GM12875 (cell line): Measurements from ENCODE around the gene SLC35B2.

Source experiments
- H3K4me3 ChIP-seq: one replicate; pipeline ENCODE4 v1.5.1; 2011; ENCODE audit warnings: low read depth, low read length, control low read depth
- CTCF ChIP-seq: IDR thresholded peaks from 2 replicates; pipeline ENCODE4 v1.5.1; 2011; ENCODE audit warnings: low read depth, mild to moderate bottlenecking, control low read depth, inconsistent platforms, low read length, moderate library complexity, borderline replicate concordance; ENCODE audit not compliant: insufficient read depth

The SLC35B2 gene

GRCh38 chr6:44285552-44286284 lies 28.4 kb upstream of the SLC35B2 start:
- no peak overlapping the region for H3K4me3 ChIP-seq
- no peak for TF ChIP-seq CTCF

GRCh38 chr6:44284867-44285266 lies 27.5 kb upstream of the SLC35B2 start:
- H3K4me3 ChIP-seq, result no peak overlapping the region
- no peak for TF ChIP-seq CTCF

- no peak overlapping the region for H3K4me3 ChIP-seq
- no peak for TF ChIP-seq CTCF
Observed at GRCh38 chr6:44284121-44284520, 26.8 kb upstream of the SLC35B2 start.

- H3K4me3 ChIP-seq, result no peak overlapping the region
- TF ChIP-seq CTCF, result no peak
Observed at GRCh38 chr6:44278774-44279697, 21.7 kb upstream of the SLC35B2 start.

- H3K4me3 ChIP-seq, result no peak overlapping the region
- no peak for TF ChIP-seq CTCF
Observed at GRCh38 chr6:44278315-44278714, 21.0 kb upstream of the SLC35B2 start.

- no peak overlapping the region for H3K4me3 ChIP-seq
- no peak for TF ChIP-seq CTCF
Observed at GRCh38 chr6:44277763-44278162, 20.4 kb upstream of the SLC35B2 start.
